ENCODE data around the gene GCNT1. TPM values are rescaled to one million over a fixed set of nuclear protein-coding genes. Genes with fewer than 3 reads are reported as not detected.
A peak's percentile ranks its signal among the peaks of the same experiment; 100 is the strongest.

The GCNT1 gene
- total and polyA plus RNA-seq, 2 of the 13 experiments (the other 11 are each of a cell fraction or from before 2014, with no cell fraction given) = 0.55 to 1.7 TPM

DNA sequence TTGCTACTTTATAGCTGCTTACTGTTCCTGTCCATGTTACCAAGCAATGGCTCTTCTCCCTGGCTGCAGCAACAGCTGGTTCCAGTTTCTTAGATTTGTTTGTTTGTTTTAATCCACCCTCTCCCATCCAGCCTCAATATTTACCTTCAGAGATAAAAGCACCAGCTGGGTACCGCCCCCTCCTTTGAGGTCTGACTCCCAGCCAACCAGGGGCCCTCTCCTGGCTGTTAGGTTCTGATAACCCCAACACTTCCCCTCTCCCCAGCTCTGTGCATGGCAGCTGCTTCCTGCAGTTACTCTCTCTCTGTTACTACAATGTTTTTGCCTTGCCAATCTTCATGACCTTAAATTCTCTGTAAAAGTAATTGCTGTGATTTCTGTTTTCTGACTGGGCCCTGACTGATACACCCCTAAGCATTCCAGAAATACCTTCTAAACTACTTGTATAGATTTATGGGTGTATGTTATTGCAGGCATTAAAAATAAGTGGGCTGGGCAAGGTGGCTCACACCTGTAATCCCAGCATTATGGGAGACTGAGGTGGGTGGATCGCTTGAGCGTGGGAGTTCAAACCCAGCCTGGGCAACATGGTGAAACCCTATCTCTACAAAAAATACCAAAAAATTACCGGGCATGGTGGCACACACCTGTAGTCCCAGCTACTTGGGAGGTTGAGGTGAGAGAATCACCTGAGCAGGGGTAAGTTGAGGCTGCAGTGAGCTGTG lies 2.6 kb upstream of the GCNT1 start (continued):
- TF ChIP-seq ZBTB42 (CRISPR knock-in tag; IDR thresholded peaks at IDR 0.05) = no peak
- no peak for TF ChIP-seq ZNF558 (CRISPR knock-in tag; IDR thresholded peaks at IDR 0.05; ENCODE audit: borderline replicate concordance)
- TF ChIP-seq PAF1 (CRISPR knock-in tag; IDR thresholded peaks at IDR 0.05) = no peak
- TF ChIP-seq KLF16 (CRISPR knock-in tag; IDR thresholded peaks at IDR 0.05) = 0 out of 4 replicates have a peak, but pooled peaks of 1 of the 2 experiments have one; percentile 59
- TF ChIP-seq MED1 (CRISPR knock-in tag; IDR thresholded peaks at IDR 0.05) = peak; percentile 69
- peak; percentile 63; the same call in 1 of the 2 replicates for TF ChIP-seq ZNF350 (CRISPR knock-in tag; IDR thresholded peaks at IDR 0.05; ENCODE audit: borderline replicate concordance, low read depth)
- no peak for TF ChIP-seq TBP (CRISPR knock-in tag; IDR thresholded peaks at IDR 0.05)
- no peak for TF ChIP-seq CEBPB (IDR thresholded peaks at IDR 0.05; ENCODE audit: borderline replicate concordance, low read depth, low read length)
- peak; percentile 84; the same call in 1 of the 2 replicates for TF ChIP-seq HMG20A (CRISPR knock-in tag; IDR thresholded peaks at IDR 0.05; ENCODE audit: borderline replicate concordance)
- TF ChIP-seq, protein P1, sequence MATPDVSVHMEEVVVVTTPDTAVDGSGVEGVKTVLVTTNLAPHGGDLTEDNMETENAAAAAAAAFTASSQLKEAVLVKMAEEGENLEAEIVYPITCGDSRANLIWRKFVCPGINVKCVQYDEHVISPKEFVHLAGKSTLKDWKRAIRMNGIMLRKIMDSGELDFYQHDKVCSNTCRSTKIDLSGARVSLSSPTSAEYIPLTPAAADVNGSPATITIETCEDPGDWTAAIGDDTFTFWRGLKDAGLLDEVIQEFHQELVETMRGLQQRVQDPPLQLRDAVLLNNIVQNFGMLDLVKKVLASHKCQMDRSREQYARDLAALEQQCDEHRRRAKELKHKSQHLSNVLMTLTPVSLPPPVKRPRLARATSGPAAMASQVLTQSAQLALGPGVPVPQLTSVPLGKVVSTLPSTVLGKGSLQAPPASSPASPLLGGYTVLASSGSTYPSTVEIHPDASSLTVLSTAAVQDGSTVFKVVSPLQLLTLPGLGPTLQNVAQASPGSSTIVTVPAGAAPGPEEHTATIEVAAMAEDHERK (CRISPR knock-in tag; IDR thresholded peaks at IDR 0.05; ENCODE audit: low read depth) = no peak
- no peak for TF ChIP-seq RFX3 (CRISPR knock-in tag; IDR thresholded peaks at IDR 0.05)
- TF ChIP-seq STAG1 (CRISPR knock-in tag; IDR thresholded peaks at IDR 0.05) = 0 out of 2 replicates have a peak, but pooled peaks have one; percentile 4
- TF ChIP-seq GATAD2A (CRISPR knock-in tag; IDR thresholded peaks at IDR 0.05) = peak; percentile 68
- no peak for TF ChIP-seq NR2C2 (CRISPR knock-in tag; IDR thresholded peaks at IDR 0.05; ENCODE audit: borderline replicate concordance)
- TF ChIP-seq ZMYM4 (CRISPR knock-in tag; IDR thresholded peaks at IDR 0.05) = peak; percentile 42; the same call in 1 of the 2 replicates
- no peak for TF ChIP-seq NPAS2 (CRISPR knock-in tag; IDR thresholded peaks at IDR 0.05; ENCODE audit: borderline replicate concordance)
- TF ChIP-seq ATRX (CRISPR knock-in tag; IDR thresholded peaks at IDR 0.05; ENCODE audit: borderline replicate concordance) = no peak
- TF ChIP-seq HNRNPUL1 (IDR thresholded peaks at IDR 0.05; ENCODE audit: low read depth, low read length) = no peak
- no peak for TF ChIP-seq GABPA (IDR thresholded peaks at IDR 0.05; ENCODE audit: low read depth, low read length)
- TF ChIP-seq GABPA (CRISPR knock-in tag; IDR thresholded peaks at IDR 0.05; ENCODE audit: low read depth) = peak; percentile 53; the same call in 1 of the 2 replicates
- TF ChIP-seq SP1 (IDR thresholded peaks at IDR 0.05) = no peak
- TF ChIP-seq SP1 (CRISPR knock-in tag; IDR thresholded peaks at IDR 0.05) = peak; percentile 72
- TF ChIP-seq, protein P2, sequence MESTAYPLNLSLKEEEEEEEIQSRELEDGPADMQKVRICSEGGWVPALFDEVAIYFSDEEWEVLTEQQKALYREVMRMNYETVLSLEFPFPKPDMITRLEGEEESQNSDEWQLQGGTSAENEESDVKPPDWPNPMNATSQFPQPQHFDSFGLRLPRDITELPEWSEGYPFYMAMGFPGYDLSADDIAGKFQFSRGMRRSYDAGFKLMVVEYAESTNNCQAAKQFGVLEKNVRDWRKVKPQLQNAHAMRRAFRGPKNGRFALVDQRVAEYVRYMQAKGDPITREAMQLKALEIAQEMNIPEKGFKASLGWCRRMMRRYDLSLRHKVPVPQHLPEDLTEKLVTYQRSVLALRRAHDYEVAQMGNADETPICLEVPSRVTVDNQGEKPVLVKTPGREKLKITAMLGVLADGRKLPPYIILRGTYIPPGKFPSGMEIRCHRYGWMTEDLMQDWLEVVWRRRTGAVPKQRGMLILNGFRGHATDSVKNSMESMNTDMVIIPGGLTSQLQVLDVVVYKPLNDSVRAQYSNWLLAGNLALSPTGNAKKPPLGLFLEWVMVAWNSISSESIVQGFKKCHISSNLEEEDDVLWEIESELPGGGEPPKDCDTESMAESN (CRISPR knock-in tag; conservative IDR thresholded peaks at IDR 0.05) = 0 out of 2 replicates have a peak, but pooled peaks have one; percentile 34
- TF ChIP-seq, protein P3, sequence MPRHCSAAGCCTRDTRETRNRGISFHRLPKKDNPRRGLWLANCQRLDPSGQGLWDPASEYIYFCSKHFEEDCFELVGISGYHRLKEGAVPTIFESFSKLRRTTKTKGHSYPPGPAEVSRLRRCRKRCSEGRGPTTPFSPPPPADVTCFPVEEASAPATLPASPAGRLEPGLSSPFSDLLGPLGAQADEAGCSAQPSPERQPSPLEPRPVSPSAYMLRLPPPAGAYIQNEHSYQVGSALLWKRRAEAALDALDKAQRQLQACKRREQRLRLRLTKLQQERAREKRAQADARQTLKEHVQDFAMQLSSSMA (CRISPR knock-in tag; IDR thresholded peaks at IDR 0.05) = no peak
- TF ChIP-seq, protein P4, sequence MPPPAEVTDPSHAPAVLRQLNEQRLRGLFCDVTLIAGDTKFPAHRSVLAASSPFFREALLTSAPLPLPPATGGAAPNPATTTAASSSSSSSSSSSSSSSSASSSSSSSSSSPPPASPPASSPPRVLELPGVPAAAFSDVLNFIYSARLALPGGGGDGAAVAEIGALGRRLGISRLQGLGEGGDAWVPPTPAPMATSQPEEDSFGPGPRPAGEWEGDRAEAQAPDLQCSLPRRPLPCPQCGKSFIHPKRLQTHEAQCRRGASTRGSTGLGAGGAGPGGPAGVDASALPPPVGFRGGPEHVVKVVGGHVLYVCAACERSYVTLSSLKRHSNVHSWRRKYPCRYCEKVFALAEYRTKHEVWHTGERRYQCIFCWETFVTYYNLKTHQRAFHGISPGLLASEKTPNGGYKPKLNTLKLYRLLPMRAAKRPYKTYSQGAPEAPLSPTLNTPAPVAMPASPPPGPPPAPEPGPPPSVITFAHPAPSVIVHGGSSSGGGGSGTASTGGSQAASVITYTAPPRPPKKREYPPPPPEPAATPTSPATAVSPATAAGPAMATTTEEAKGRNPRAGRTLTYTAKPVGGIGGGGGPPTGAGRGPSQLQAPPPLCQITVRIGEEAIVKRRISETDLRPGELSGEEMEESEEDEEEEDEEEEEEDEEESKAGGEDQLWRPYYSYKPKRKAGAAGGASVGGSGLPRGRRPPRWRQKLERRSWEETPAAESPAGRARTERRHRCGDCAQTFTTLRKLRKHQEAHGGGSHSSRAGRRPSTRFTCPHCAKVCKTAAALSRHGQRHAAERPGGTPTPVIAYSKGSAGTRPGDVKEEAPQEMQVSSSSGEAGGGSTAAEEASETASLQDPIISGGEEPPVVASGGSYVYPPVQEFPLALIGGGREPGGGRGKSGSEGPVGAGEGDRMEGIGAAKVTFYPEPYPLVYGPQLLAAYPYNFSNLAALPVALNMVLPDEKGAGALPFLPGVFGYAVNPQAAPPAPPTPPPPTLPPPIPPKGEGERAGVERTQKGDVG (CRISPR knock-in tag; IDR thresholded peaks at IDR 0.05; ENCODE audit: borderline replicate concordance) = no peak
